Activated CD8-positive, alpha-beta T cell treated with anti-CD3 and anti-CD28 coated beads for 36 hours (primary cell): Measurements from ENCODE around the gene FBP2. TPM values are rescaled to one million over a fixed set of nuclear protein-coding genes. Genes with fewer than 3 reads are reported as not detected.
"Not testable (repeated sequence)": the region's sequence is repeated elsewhere in the genome, so short reads cannot be mapped to it uniquely, and the experiment has no call there.

ENCODE experiments used
- ATAC-seq: fragments of 200-7000 bp; cut with Tn5 transposase; one replicate; pipeline ENCODE4 v1.10.0; 2021; ENCODE audit warnings: mild to moderate bottlenecking, moderate library complexity
- CTCF ChIA-PET: fragments of 350-600 bp; sonication (Branson Sonifier 250); formaldehyde crosslinking; loops from one replicate; lab custom pipeline; 2021; ENCODE audit warnings: antibody characterized with exemption; lab: Charles Lee
- POLR2A ChIA-PET: fragments of 350-600 bp; sonication (Branson Sonifier 250); formaldehyde crosslinking; loops from one replicate; lab custom pipeline; 2021; ENCODE audit warnings: antibody characterized with exemption; lab: Charles Lee
- DNase-seq: peaks from one replicate; pipeline ENCODE4 v3.0.0-alpha.2; 2020
- H3K27ac Mint-ChIP-seq: one replicate; pipeline ENCODE4 v1.8.0; 2021; ENCODE audit warnings: mild to moderate bottlenecking, mixed read lengths
- H3K27me3 Mint-ChIP-seq: one replicate; pipeline ENCODE4 v1.8.0; 2021; ENCODE audit warnings: mixed read lengths
- H3K36me3 Mint-ChIP-seq: one replicate; pipeline ENCODE4 v1.8.0; 2021; ENCODE audit warnings: low read depth, mixed read lengths
- H3K4me1 Mint-ChIP-seq: one replicate; pipeline ENCODE4 v1.8.0; 2021; ENCODE audit warnings: low read depth, mixed read lengths
- H3K4me3 Mint-ChIP-seq: one replicate; pipeline ENCODE4 v1.8.0; 2021; ENCODE audit warnings: mild to moderate bottlenecking, moderate library complexity, mixed read lengths
- H3K9me3 Mint-ChIP-seq: one replicate; pipeline ENCODE4 v1.8.0; 2021; ENCODE audit warnings: mixed read lengths
- intact Hi-C: fragments of 100-400 bp; cut with micrococcal nuclease; formaldehyde crosslinking; loops from one replicate; pipeline ENCODE4 v1.10.0; 2022
- total RNA-seq, 2 experiments: library from RNA; stranded (reverse); gene quantifications; one replicate each; pipeline ENCODE4 v1.2.3, GENCODE V29; 2021
- TF ChIP-seq, protein P1 (sequence below): fragments of 200-600 bp; IDR thresholded peaks from one replicate; pipeline ENCODE4 v1.8.0; 2022; ENCODE audit warnings: antibody characterized with exemption, mild to moderate bottlenecking

The FBP2 gene
- total RNA-seq, 2 experiments from 2014 or later: not detected

DNA sequence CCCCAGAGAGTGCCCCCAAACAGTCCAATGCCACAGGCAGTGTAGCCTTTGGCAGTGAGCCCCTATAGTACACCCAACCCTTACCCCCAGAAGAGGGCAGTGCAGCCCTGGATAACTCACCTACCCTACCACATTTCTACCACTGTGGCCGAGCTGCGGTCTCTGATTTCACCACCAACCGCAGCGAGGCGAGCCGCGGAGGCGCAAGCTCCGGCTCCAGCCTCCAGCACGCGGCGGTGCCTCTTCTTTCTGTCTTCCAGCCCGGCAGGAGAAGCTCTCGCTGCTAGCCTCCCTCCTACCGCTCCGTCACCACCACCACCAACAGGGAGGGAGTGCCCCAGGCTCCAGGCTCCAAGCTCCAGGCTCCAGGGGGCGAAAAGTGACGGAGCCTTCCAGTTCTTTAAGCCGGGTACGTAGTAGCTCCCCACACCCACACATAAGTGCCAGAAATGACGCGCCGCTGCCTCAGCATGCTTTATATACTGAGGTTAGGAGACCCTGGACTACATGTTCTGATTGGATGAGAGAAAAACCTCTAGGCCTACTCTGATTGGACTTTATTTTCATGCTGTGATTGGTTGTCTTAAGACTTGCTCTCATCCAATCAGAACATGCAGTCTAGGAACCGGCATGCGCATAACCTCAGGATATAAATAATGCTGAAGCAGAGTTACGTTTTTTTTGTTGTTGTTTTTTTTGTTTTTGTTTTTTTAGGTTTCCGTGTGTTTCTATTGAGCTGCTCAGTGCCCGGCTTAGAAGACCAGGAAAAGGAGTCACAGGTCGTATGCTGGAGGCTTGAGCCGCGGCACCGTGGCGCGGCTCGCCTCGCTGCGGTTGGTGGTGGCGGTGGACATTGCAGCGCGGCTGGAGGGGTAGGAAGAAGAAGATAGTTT is 38.9 kb downstream of the FBP2 start, which contains the start of gene PCAT7:
Gene PCAT7 (plus strand): TSS at position 645 of the 893 bp plus-strand sequence.
- TF ChIP-seq, protein P1, sequence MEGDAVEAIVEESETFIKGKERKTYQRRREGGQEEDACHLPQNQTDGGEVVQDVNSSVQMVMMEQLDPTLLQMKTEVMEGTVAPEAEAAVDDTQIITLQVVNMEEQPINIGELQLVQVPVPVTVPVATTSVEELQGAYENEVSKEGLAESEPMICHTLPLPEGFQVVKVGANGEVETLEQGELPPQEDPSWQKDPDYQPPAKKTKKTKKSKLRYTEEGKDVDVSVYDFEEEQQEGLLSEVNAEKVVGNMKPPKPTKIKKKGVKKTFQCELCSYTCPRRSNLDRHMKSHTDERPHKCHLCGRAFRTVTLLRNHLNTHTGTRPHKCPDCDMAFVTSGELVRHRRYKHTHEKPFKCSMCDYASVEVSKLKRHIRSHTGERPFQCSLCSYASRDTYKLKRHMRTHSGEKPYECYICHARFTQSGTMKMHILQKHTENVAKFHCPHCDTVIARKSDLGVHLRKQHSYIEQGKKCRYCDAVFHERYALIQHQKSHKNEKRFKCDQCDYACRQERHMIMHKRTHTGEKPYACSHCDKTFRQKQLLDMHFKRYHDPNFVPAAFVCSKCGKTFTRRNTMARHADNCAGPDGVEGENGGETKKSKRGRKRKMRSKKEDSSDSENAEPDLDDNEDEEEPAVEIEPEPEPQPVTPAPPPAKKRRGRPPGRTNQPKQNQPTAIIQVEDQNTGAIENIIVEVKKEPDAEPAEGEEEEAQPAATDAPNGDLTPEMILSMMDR: no peak
- intact Hi-C loops: no loop called here
- no peaks in the 10 kb centered on the region for H3K27me3 Mint-ChIP-seq
- DNase-seq (peak; percentile 57), ATAC-seq (peak; percentile 82)
- H3K36me3 Mint-ChIP-seq: no peaks in the 10 kb centered on the region
- POLR2A ChIA-PET: no interaction called here
- H3K9me3 Mint-ChIP-seq: no peaks in the 10 kb centered on the region
- no peak within 1 kb of the TSS for H3K27ac Mint-ChIP-seq
- no peak within 1 kb of the TSS for H3K4me3 Mint-ChIP-seq
- H3K4me1 Mint-ChIP-seq: no peaks in the 10 kb centered on the region
- CTCF ChIA-PET: interaction anchor here (0.6 to 1.0 kb wide), 6 partner anchors 31 to 1143 kb away, joined by 3 read pairs; no protein-coding TSS in a partner anchor

DNA sequence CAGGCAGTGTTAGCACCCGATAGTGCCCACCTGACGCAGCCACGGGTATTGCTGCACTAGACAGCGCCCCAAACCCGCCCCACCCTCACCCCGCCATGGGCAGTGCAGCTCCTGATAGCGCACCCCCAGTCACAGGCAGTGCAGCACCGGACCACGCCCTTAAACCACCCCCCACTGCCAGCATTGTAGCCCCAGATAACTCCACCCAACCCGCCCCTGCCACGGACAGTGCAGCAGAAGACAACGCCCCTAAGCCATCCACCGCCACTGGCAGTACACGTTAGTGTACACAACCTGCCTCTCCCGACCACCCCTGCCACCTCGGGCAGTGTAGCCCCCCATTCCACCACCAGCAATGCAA is 39.6 kb downstream of the FBP2 start:
- H3K36me3 Mint-ChIP-seq: no peaks in the 10 kb centered on the region
- DNase-seq (no peak), ATAC-seq (no peak)
- intact Hi-C loops: no loop called here
- H3K9me3 Mint-ChIP-seq: no peaks in the 10 kb centered on the region
- peaks cover 2% of the 10 kb centered on the region for H3K27me3 Mint-ChIP-seq
- TF ChIP-seq, protein P1: no peak
- H3K27ac Mint-ChIP-seq: no peak overlapping the region
- no peaks in the 10 kb centered on the region for H3K4me1 Mint-ChIP-seq
- CTCF ChIA-PET: interaction anchor here (1.3 kb wide), 1 partner anchor 49 kb away, joined by 4 read pairs; no protein-coding TSS in a partner anchor
- POLR2A ChIA-PET: interaction anchor here (0.6 kb wide), 1 partner anchor 24 kb away, joined by 3 read pairs; no protein-coding TSS in a partner anchor
- H3K4me3 Mint-ChIP-seq: no peak overlapping the region

DNA sequence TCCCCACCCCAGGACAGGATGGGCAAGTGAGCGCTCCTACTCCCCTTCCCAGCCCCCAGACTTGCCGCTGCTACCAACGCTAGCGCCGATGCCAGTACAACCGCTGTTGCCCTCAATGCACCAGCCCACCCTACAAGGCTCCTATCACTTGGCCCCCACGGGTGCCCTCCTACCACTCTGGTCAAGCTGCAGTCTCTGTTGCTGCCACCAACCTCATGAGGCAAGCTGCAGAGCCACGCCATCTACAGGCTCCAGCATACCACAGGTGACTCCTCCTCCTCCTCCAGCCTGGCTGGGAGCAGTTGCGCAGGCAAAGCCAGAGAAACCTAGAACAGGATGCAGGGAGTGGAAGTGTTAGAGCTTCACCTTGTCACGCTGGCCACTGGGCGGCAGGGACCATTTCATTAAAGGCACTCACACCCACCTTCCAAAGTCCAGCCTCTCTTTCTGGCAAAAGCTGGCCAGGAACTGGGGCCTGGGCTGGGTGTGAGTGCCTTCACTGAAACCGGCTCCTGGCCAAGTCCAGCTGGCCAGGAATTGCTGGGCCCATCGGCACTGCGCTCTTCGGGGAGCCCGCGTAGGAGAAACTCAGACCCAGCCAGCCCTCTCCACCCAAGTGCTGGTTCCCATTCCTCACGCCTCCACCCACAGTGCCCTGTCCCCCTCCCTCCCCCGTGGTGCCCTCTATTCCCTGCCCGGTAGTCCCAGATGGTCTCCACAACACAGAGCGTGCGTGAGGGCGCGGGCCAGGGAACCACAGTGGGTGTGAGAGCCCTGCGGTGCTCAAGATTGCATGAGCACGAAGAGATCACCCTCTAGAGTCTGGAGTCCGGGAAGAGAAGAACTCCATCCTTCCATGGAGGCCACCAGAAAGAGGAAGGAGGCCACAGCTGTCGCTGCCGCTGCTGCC is 40.3 kb downstream of the FBP2 start:
- Mint-ChIP-seq H3K27ac (no peak overlapping the region), H3K9me3 (no peaks in the 10 kb centered on the region), H3K27me3 (peaks cover 3% of the 10 kb centered on the region), H3K36me3 (no peaks in the 10 kb centered on the region), H3K4me3 (no peak overlapping the region), H3K4me1 (no peaks in the 10 kb centered on the region)
- TF ChIP-seq, protein P1: no peak
- DNase-seq (no peak), ATAC-seq (no peak)
- ChIA-PET POLR2A (interaction anchor here (0.6 kb wide), 1 partner anchor 23 kb away, joined by 3 read pairs; no protein-coding TSS in a partner anchor), CTCF (interaction anchor here (0.8 to 1.3 kb wide), 2 partner anchors 47 to 49 kb away, joined by 3 to 4 read pairs; no protein-coding TSS in a partner anchor)
- intact Hi-C loops: no loop called here

DNA sequence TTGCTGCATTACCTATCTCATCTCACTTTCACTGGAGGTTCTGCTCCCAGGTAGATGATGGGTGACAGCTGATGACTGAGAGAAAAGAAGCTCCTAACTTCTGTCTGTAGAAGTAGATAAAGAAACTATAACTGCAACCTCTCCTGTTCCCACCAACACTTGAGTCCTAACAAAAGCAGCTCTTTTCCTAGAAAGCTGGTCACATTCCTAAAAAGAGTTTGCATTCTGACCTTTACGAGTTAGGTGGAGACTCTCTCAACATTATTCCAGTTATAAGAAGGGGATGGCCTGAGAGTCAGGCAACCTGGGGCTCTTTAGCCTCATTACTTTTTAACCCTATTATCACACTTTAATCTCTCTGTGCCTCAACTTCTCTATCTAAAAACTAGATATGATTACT is 47.7 kb downstream of the FBP2 start:
- CTCF ChIA-PET: no interaction called here
- no peaks in the 10 kb centered on the region for H3K36me3 Mint-ChIP-seq
- POLR2A ChIA-PET: no interaction called here
- H3K4me3 Mint-ChIP-seq: no peak overlapping the region
- no peak for DNase-seq
- no peaks in the 10 kb centered on the region for H3K9me3 Mint-ChIP-seq
- H3K27me3 Mint-ChIP-seq: peaks cover 5% of the 10 kb centered on the region
- H3K4me1 Mint-ChIP-seq: no peaks in the 10 kb centered on the region
- no peak for ATAC-seq
- intact Hi-C loops: no loop called here
- H3K27ac Mint-ChIP-seq: no peak overlapping the region
- TF ChIP-seq, protein P1: no peak

DNA sequence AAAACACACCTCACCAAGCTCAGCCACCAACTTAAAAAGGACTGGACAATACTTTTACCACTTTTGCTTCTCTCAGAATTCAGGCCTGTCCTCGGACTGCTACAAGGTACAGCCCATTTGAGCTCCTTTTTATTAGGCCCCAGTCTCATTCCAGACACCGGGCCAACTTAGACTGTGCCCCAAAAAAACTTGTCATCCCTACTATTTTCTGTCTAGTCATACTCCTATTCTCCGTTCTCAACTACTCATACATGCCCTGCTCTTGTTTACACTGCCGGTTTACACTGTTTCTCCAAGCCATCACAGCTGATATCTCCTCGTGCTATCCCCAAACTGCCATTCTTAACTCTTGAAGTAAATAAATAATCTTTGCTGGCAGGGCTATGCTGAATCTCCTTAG is 49.3 kb downstream of the FBP2 start:
- H3K4me3 Mint-ChIP-seq, H3K36me3 Mint-ChIP-seq, DNase-seq, H3K4me1 Mint-ChIP-seq, POLR2A ChIA-PET, H3K27ac Mint-ChIP-seq, H3K9me3 Mint-ChIP-seq, intact Hi-C loops, CTCF ChIA-PET, ATAC-seq, H3K27me3 Mint-ChIP-seq: not testable (repeated sequence)
